ENCODE data around the gene SPIRE1.

DNA sequence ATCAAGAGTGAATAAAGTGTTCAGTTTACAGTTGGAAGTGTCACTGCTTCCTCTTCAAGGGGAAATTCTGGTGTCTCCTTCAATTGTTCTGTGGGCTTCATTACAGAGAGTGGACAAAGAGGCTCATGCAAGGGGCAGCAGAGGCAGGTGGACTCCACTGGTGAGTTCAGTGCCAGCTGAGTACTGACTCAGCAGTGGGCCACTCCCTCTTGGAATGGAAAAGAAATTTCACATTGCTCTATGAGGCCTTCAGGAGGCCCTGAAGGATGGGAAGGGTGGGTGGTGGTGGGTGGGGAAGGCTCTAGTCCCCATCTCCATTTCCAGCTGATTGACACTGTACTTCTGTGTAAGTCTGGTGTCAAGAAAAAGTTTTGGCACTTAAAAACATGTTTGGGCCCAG, 183.8 kb downstream of the SPIRE1 start:
- TF ChIP-seq CTCF (IDR thresholded peaks at IDR 0.05) (no peak), POLR2A (IDR thresholded peaks at IDR 0.05) (no peak)
